ENCODE results near the gene PRKCE. TPM values are rescaled to one million over a fixed set of nuclear protein-coding genes. Genes with fewer than 3 reads are reported as not detected.

Gene PRKCE
- total RNA-seq, 1 donor from 2014 or later = 14.8 TPM

DNA sequence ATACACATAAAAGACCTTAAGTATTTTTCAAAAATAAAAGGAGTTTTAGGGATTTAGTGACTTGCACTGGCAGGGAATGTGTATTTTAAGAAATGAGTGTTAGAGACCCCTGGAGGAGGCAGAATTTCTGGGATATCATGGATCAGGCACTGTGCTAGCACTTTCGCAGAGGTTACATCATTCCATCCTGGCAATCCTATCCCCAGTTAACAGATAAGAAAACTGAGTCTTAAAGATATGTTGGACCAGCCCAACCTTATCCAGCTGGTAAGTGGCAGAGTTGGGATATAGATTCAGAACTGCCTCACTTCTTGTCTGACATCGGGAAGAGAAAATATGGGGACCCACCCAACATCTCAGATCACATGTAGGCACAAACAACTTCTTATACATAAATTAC, 485.5 kb downstream of the PRKCE start:
- no peak for ATAC-seq
- intact Hi-C loops (cut with micrococcal nuclease) = no loop called here

DNA sequence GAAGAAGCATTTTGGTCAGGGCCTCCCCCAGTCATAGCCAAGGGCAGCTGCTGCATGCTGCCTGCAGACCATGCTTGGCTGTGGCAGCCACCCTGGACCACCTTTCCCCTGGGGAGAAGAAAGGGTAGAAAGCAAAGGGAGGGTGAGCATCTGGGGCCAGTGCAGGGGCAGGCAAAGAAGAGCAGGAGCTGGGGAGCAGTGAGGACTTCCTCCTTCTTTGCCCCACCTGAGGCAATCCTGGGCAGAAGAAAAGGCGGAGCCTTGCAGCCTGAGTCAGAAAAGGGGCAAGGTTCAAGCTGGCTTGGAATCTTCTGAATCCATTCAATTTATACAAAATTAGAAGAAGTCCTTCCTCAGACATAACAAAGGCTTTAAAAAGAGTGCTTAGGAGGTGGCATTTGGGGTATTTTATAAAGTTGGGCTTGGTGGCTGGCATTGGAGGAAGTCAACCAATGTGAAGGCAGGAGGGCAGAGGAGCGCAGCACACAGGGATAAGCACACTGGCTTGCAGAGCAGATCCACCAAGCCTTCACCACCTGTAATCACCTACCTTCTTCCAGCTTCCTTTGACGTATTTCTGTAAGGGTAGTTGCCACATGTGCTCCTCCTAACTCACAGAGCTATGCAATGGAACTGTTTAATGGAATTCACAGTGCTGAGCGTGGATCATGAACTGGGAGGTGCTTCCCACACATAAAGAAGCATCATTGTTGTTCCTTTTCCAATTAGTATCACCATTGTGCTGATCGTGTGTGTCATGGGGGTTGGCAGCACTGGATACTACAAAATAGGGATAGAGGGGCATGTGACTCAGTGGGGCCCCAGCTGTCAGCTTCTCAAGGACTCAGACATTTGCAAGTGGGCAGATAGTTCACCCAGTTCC, 491.3 kb downstream of the PRKCE start:
- ATAC-seq (no peak), DNase-seq (no peak)
- intact Hi-C loops (cut with micrococcal nuclease) = no loop called here

More for the DNA sequence above, 485.5 kb downstream of the PRKCE start:
- no peak for DNase-seq

DNA sequence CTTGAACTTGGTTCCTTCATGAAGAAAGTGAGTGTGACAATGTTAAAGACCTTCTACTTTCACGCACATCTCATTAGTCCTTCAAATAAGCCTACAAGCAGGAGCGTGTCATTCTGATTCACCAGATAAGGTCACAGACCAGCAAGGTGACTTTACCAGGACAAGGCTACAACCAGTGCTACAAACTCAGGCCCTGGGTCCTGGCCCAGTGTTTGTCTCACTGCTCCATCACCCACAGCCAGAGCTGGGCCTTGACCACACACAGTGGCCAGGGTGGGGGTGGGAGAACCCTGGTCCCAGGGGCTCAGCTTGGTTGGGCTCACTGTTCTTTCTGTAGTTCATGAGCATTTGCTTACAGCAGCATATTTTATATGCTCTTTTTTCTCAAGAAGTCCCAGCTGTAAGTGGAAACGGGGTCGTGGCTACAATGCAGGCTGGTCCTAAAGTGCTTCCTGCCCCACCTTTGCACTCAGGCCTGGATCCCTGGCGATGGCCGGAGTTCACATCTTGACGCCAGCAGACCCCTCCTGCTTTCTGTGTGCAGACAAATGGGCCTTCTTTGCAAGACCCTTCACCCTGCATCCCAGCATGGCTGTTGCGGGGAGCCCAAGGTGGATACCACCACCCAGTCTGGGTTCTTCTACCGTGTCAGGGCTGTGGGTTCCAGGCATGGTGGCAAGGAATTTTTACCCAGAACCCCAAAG, 492.1 kb downstream of the PRKCE start:
- ATAC-seq = no peak
- intact Hi-C loops (cut with micrococcal nuclease) = no loop called here
- DNase-seq = no peak

DNA sequence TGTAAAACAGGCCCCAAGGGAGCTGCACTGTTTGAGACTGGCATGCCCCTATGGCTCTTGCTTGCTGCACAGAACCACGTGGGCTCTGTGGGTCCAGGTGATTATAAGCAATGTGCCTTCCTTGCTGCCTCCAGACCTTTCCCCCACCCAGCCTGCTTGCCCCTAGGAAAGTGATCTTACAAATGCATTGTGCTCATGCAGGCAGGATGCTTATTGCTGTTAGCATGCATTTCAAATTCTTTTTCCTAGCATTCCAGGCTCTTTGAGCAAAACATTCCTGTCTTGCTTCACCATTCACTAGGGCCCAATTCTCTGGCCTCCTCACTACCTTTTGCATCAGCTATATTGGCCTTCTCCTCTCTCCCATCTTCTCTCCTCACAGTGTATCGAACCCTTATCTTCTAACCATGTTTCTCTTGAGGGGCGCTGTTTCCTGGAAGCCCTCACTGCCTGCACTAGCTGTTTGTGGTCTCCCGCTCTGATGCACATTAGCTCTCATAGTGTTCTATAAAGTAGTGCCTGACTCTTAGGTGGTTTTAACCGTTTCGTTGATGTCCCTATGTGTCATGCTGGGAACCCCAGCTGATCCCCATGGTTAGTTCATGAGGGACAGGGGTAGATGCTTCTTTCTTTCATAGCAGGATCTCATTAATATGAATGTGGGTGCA, 492.8 kb downstream of the PRKCE start:
- no peak for DNase-seq

DNA sequence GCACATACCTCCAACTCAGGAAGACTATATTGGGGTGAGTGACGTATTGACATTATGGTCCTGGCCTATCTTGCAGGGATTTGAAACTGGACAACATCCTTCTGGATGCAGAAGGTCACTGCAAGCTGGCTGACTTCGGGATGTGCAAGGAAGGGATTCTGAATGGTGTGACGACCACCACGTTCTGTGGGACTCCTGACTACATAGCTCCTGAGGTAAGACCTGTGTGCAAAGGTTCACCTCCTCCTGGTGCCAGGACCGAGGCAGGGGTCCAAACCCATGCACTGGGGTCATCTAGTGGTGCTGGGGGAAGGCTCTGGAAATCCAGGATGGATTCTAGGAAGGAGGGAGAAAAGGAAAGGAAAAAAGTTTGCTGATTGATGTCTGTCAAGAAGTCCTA, 493.5 kb downstream of the PRKCE start:
- ATAC-seq = no peak
- DNase-seq = no peak
- intact Hi-C loops (cut with micrococcal nuclease) = no loop called here

More for the DNA sequence above, 492.8 kb downstream of the PRKCE start:
- intact Hi-C loops (cut with micrococcal nuclease) = no loop called here
- ATAC-seq = no peak

DNA sequence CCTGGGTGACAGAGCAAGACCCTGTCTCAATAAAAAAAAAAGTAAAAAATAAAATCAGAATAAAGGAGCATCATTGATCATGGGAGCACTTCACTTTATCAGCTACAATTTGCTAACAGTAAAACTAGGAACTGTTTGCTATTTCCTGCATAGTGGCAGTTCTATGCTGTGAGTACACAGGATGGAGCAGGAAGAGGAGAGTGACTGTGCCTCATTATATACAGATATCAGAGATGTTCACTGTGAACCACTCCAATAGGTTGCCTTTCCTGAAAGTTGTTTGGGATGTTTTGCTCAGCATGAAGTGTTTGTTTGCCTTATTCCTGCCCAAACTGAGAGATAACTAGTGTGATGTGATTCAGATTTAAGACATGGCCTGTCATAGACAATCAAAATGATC, 494.4 kb downstream of the PRKCE start:
- DNase-seq = no peak
- no peak for ATAC-seq
- intact Hi-C loops (cut with micrococcal nuclease) = no loop called here

DNA sequence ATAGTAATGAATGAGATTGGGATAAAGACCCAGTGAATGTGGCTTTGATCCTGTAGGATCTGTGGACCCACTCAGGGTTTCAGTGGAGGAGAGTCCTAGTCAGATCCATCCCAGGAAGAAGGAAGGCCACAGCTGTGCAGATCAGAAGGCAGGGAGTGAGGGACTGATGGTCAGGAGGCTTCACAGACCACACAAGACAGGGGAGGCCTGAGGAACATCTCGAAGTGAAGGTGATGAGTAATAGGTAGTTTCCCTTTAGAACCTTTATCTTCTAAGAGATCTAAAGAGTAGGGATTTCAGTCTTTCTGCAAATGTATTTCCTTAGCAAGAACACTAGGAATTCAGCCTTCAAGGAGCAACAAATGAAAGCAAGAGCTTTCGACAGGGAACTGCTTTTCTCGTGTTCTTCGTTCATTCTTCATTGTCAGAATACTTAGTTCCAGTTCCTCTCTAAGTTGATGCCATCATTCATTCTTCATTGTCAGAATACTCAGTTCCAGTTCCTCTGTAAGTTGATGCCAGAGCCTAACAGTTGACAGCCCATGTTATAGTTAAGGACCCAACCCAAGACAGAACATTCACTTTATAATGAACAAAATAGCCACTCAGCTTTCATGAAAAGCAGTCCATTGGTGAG, 495.5 kb downstream of the PRKCE start:
- ATAC-seq (no peak), DNase-seq (no peak)
- intact Hi-C loops (cut with micrococcal nuclease) = no loop called here

DNA sequence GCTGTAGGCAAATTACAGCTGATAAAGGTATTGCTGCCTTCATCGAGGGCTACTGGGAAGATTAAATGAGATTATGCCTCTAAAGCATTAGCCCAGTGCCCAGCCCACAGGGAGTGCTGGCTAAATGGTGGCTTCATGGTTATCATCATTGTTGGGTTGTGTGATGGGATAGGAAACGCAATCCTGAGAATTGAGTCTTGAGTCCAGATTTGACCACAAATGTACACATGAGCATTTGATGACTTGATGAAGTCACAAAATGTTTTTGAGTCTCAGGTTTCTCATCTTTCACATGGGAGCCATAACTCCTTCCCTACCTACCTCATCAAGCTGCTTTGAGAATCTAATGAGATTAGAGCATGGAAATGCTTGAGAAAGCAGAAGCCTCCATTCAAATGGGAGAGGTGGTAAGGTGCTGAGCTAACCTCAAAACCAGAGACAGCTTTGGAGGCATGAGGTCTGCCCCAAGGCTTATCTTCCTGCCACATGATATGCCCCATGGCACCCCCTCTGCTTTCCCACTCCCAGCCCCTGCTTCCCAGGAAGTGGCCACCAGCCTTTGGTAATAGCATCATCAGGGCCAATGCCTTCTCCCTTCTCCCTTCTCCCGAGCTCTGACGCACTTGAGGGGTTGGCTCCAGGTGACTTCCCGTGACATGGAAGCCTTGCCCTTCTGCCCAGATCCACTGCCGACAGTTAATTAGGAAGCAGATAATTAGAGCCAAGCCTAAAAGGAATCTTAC, 496.3 kb downstream of the PRKCE start:
- intact Hi-C loops (cut with micrococcal nuclease) = no loop called here
- no peak for DNase-seq
- no peak for ATAC-seq

DNA sequence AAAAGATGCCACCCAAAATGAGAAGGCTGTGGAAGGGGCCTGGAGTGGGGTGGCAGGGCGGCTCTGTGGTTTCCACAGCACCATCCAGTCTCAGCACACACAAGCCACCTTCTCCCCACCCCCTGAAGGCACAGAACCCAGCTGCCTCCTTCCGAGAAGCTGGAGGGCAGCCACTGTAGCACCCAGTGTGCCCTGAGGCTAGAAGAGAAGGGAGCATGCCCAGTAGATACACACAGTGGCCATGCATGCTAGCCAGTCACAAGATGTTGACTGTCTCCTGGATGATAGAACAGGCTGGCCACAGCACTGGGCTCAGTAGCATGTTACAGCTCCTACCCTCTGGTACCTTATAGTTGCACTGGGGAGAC, 496.9 kb downstream of the PRKCE start:
- ATAC-seq = no peak
- intact Hi-C loops (cut with micrococcal nuclease) = no loop called here
- DNase-seq = no peak

DNA sequence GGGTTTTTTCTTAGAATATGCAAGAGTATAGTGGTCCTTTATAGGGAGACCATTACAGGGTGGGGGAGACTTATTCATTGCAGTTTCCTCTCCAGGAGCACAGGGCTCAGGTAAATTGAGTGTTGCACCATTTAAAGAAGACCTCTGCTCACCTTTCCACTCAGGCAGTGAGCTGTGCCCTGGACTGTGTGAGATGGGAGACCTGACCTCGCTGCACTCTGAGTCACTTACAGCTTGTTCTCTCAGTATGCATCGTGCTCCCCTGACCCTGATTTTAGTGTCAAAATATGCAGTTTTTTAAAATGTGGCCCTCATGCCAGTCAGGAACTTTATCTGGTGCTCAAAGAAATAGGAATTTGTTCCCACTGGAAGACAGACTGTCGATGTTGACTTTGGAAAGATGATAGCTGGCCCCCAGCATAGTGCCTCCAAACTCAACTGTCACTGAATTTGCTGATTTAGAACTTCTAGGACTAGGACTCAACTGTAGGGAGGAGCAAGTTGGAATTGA, 499.0 kb downstream of the PRKCE start:
- intact Hi-C loops (cut with micrococcal nuclease) = no loop called here
- ATAC-seq (no peak), DNase-seq (no peak)

DNA sequence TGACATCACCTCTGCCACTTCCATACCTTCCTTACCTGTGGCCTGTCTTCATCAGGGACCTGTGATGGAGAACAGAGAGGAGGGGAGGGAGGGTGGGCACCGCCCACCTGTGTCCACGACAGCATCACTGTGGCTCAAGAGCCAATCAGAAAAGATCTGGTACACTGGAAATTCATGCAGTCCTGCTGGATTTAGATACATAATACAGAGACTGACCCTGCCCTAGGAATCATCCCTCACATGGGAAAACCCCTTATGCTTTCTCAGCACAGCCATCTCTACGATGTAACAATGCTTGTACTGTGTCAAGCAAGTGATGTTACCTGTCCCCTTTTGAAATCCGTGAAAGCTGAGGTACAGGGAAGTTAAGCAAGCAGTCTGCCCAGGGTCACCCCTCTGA, 500.1 kb downstream of the PRKCE start:
- no peak for DNase-seq
- intact Hi-C loops (cut with micrococcal nuclease) = no loop called here
- ATAC-seq = no peak

DNA sequence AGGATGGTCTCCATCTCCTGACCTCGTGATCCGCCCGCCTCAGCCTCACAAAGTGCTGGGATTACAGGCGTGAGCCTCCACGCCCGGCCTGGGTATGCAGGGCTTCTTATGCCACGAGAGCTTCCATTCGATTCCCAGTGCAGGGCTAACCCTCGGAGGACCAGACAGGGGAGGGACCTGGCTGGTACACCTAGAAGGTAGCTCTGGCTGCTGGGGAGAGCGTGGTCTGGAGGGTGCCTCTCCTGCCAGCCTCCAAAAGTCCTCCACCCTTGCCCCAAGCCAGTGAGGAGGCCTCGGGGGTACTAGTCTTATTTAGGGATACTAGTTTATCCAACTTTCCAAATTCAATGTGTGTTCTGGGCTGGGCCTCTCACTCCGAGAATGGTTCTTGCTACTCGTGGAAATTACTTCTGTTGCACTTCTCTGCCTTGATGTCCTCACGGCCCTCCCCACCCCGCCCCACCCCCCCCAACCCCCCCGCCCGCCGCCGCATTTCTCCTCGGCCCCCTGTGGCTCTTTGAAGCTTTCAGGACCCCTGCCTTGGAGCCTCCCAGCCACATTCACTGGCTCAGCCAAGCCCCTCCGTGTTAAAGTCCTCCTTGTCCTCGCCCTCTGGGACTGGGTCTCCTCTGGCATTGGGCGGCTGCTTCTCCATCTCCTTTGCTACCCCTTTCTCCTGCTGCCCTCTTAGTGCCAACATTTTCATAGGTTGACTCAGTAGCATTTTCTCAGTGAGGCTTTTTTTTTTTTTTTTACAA, 502.7 kb downstream of the PRKCE start:
- ATAC-seq = no peak
- intact Hi-C loops (cut with micrococcal nuclease) = no loop called here

DNA sequence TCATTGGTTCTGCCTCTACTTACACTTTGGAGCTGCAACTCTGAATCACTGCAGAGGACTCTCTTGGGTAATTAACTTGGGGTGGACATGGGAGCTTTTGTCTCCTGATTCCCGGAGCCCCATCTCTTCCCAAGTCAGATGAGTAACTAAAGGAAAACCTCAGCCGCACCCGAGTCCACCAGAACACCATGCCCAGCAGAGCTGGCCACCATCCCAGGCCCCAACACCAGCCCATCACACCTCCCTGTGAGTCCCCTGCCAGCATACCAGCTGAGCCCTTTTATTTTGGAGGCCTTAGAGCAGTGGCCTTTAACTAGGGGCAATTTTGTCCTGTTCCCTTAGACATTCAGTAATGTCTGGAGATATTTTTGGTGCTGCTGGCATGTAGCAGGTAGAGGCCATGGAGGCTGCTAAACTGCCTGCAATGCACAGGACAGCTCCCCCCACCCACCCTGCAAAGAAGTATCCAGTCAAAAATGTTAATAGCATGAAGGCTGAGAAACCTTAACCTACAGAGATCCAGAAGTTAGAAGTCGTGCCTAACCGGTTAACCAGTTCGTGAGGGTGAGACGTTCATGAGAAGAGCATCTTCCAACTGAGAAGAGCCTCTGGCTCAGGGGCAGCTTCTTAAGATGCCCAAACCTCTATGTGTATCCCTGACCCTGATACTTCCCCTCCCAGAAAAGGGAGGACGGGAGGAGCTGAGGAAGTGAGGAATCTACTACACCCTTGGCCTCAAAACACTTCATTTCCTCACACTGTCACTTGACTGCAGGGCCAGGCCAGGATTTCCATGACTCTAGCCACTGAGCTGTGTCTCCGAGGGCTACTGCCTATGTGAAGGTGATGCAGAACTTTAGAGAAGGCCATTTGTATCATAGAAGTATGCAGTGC, 505.8 kb downstream of the PRKCE start:
- peak; percentile 91 for ATAC-seq
- peak; percentile 69 for DNase-seq
- intact Hi-C loops (cut with micrococcal nuclease) = no loop called here

More for the DNA sequence above, 502.7 kb downstream of the PRKCE start:
- DNase-seq = no peak

DNA sequence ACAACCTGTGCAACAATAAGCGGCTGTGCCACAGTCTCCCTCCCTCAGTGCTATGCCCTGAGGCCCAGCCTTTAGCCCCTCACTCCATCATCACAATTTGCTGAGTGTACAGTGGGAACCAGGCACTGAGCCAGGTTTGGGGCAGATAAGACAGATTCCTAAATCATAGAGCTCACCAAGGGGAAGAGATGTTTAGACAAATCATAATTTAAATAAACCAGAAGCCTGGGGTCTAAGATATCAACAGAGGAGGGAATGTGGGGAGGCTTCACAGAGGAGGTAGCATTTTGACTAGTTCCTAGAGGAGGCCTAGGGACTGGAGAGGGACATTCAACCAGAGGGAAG, 506.5 kb downstream of the PRKCE start:
- intact Hi-C loops (cut with micrococcal nuclease) = no loop called here
- DNase-seq (no peak), ATAC-seq (no peak)

DNA sequence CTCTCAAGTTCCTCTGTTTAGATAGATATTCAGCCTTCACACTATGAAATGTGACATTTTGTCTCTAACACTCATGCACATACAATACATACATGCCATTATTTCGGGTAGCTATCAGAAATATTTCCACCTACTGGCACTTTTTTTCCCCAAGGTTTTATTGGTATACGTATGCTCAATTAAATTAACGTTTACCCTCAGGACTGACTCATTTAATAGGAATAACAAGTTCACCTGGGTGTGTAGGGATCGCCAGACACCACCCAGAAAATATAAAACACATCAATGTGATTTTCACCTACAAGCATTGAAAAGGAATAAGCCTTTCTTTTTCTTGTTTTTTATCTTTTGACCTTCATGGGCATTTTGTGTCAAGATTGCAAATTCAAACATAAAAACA, 507.2 kb downstream of the PRKCE start:
- intact Hi-C loops (cut with micrococcal nuclease) = no loop called here
- DNase-seq = no peak
- ATAC-seq = no peak

DNA sequence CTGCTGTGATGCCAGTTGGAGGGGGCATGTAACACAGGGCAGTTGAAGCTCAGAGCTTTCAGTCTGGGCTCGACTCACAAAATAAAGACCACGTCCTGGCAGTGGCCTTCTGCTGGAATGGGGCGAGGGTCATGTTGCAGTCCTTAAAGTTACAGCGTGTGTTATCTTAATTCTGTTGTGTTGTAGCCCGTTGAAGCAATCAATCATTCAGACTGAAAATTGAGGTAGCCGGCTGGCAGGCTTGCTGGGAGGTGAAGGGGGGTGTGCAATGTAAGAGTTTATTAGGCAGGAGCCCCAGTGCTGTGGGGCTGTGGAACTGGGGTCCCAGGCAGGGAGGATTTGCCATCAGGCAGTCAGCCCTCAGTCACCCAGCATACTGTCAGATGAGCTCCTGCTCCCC, 508.9 kb downstream of the PRKCE start:
- intact Hi-C loops (cut with micrococcal nuclease) = no loop called here
- DNase-seq (no peak), ATAC-seq (no peak)

DNA sequence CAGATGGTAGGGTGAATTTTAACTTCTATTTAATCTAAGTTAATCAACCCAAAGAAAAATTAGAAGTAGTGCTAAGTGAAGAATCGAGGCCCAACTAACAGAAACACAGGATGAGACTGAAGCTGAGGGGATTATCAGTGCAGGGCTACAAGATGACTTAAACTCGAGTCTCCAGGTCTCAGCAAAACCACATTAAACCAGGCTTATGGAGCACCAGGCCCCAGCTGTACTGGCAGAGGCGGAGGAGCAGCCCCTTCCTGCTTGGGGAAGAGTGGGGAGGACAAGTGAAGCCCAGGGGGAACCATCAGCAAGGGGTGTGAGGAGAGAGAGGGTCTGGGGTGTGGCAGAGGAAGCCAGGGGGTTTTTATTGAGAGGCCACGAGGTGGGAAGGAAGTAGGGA, 509.8 kb downstream of the PRKCE start:
- intact Hi-C loops (cut with micrococcal nuclease) = no loop called here
- no peak for ATAC-seq
- no peak for DNase-seq

All from left ventricle myocardium superior (tissue), 1 donor.